H9 (cell line): ENCODE measurements around the gene KCNG2. TPM values are rescaled to one million over a fixed set of nuclear protein-coding genes. Genes with fewer than 3 reads are reported as not detected.

Source experiments
- DNase-seq: peaks from one replicate; pipeline ENCODE4 v3.0.0-alpha.2; 2017
- H2AFZ ChIP-seq: one replicate; pipeline ENCODE4 v1.6.1; 2013; ENCODE audit warnings: mild to moderate bottlenecking, low read length, control low read depth, moderate library complexity
- H2AK5ac ChIP-seq: 2 replicates; pipeline ENCODE4 v1.6.1; 2013; ENCODE audit warnings: low read length, control low read depth, mixed read lengths; ENCODE audit not compliant: insufficient read length
- H2BK120ac ChIP-seq: one replicate; pipeline ENCODE4 v1.6.1; 2013; ENCODE audit warnings: low read depth, mild to moderate bottlenecking, low read length, control low read depth, inconsistent platforms; ENCODE audit not compliant: poor library complexity, severe bottlenecking
- H2BK12ac ChIP-seq: 2 replicates; pipeline ENCODE4 v1.6.1; 2013; ENCODE audit warnings: low read length, control low read depth, mixed read lengths, low read depth; ENCODE audit not compliant: insufficient read length
- H2BK15ac ChIP-seq: 2 replicates; pipeline ENCODE4 v1.6.1; 2013; ENCODE audit warnings: low read depth, low read length, control low read depth
- H2BK20ac ChIP-seq: one replicate; pipeline ENCODE4 v1.6.1; 2013; ENCODE audit warnings: low read depth, mild to moderate bottlenecking, low read length, control low read depth, inconsistent platforms; ENCODE audit not compliant: poor library complexity, severe bottlenecking
- H2BK5ac ChIP-seq: 2 replicates; pipeline ENCODE4 v1.6.1; 2013; ENCODE audit warnings: low read length, control low read depth, mixed read lengths; ENCODE audit not compliant: insufficient read length
- H3K14ac ChIP-seq: 2 replicates; pipeline ENCODE4 v1.6.1; 2013; ENCODE audit warnings: low read length, control low read depth; ENCODE audit not compliant: insufficient read depth
- H3K18ac ChIP-seq: 2 replicates; pipeline ENCODE4 v1.6.1; 2013; ENCODE audit warnings: low read depth, mild to moderate bottlenecking, mixed read lengths, low read length, control low read depth; ENCODE audit not compliant: insufficient read length
- H3K23ac ChIP-seq: 2 replicates; pipeline ENCODE4 v1.6.1; 2013; ENCODE audit warnings: low read length, control low read depth, mixed read lengths, low read depth; ENCODE audit not compliant: insufficient read length
- H3K23me2 ChIP-seq: 2 replicates; pipeline ENCODE4 v1.6.1; 2013; ENCODE audit warnings: low read depth, mild to moderate bottlenecking, mixed read lengths, low read length, control low read depth; ENCODE audit not compliant: insufficient read length, poor library complexity, severe bottlenecking
- H3K27ac ChIP-seq: 2 replicates; pipeline ENCODE4 v1.5.1; 2013; ENCODE audit warnings: low read length, control low read depth, mixed read lengths, low read depth; ENCODE audit not compliant: insufficient read length
- H3K27me3 ChIP-seq: 2 replicates; pipeline ENCODE4 v1.6.1; 2013; ENCODE audit warnings: low read length, control low read depth, inconsistent platforms; ENCODE audit not compliant: insufficient read depth
- H3K4ac ChIP-seq: 2 replicates; pipeline ENCODE4 v1.6.1; 2013; ENCODE audit warnings: low read depth, mild to moderate bottlenecking, control low read depth, inconsistent platforms, low read length, moderate library complexity
- H3K4me1 ChIP-seq: 2 replicates; pipeline ENCODE4 v1.6.1; 2013; ENCODE audit warnings: low read length, control low read depth, inconsistent platforms; ENCODE audit not compliant: insufficient read depth
- H3K4me2 ChIP-seq: 2 replicates; pipeline ENCODE4 v1.6.1; 2013; ENCODE audit warnings: low read length, control low read depth, mixed read lengths; ENCODE audit not compliant: insufficient read length, insufficient read depth
- H3K56ac ChIP-seq: 2 replicates; pipeline ENCODE4 v1.6.1; 2013; ENCODE audit warnings: low read depth, mild to moderate bottlenecking, mixed read lengths, low read length, control low read depth; ENCODE audit not compliant: insufficient read length
- H3K79me1 ChIP-seq: 2 replicates; pipeline ENCODE4 v1.6.1; 2013; ENCODE audit warnings: low read depth, mild to moderate bottlenecking, moderate library complexity, low read length, control low read depth, inconsistent platforms; ENCODE audit not compliant: insufficient read depth, poor library complexity, severe bottlenecking
- H3K79me2 ChIP-seq: 2 replicates; pipeline ENCODE4 v1.6.1; 2013; ENCODE audit warnings: low read length, control low read depth, inconsistent platforms; ENCODE audit not compliant: insufficient read depth
- H3K9ac ChIP-seq: 2 replicates; pipeline ENCODE4 v1.6.1; 2013; ENCODE audit warnings: low read length, control low read depth, mixed read lengths; ENCODE audit not compliant: insufficient read length; ENCODE audit errors: extremely low read depth
- H3K9me3 ChIP-seq: one replicate; pipeline ENCODE4 v1.6.1; 2013; ENCODE audit warnings: low read depth, low read length, inconsistent platforms; ENCODE audit not compliant: control insufficient read depth
- H3T11ph ChIP-seq: one replicate; pipeline ENCODE4 v1.6.1; 2013; ENCODE audit warnings: mild to moderate bottlenecking, low read length, control low read depth, inconsistent platforms
- H4K20me1 ChIP-seq: one replicate; pipeline ENCODE4 v1.6.1; 2013; ENCODE audit not compliant: control insufficient read depth, insufficient read length, insufficient read depth
- H4K5ac ChIP-seq: 2 replicates; pipeline ENCODE4 v1.6.1; 2013; ENCODE audit warnings: low read depth, mild to moderate bottlenecking, mixed read lengths, low read length, control low read depth; ENCODE audit not compliant: insufficient read length
- H4K8ac ChIP-seq: replicated peaks from 2 replicates; pipeline ENCODE4 v1.6.1; 2013; ENCODE audit warnings: low read length, control low read depth, mixed read lengths, low read depth; ENCODE audit not compliant: insufficient read length
- H4K91ac ChIP-seq: 2 replicates; pipeline ENCODE4 v1.6.1; 2013; ENCODE audit warnings: low read depth, mild to moderate bottlenecking, moderate library complexity, mixed read lengths, low read length, control low read depth; ENCODE audit not compliant: insufficient read length
- H3K27ac Mint-ChIP-seq, 3 experiments: 2 replicates in 2 of 3; 3 replicates in 1 of 3; pipeline ENCODE4 v1.8.0; 2020 to 2021; ENCODE audit warnings: mixed read lengths in 3 of 3, mild to moderate bottlenecking in 1 of 3, moderate library complexity in 1 of 3
- H3K27me3 Mint-ChIP-seq: 2 replicates; pipeline ENCODE4 v1.8.0; 2021; ENCODE audit warnings: low read depth, mild to moderate bottlenecking, moderate library complexity, mixed read lengths
- H3K36me3 Mint-ChIP-seq, 3 experiments: 2 replicates in 2 of 3; 3 replicates in 1 of 3; pipeline ENCODE4 v1.8.0; 2020 to 2021; ENCODE audit warnings: low read depth in 3 of 3, mixed read lengths in 3 of 3; ENCODE audit not compliant: insufficient read depth in 1 of 3
- H3K4me1 Mint-ChIP-seq, 2 experiments: 2 replicates each; pipeline ENCODE4 v1.8.0; 2020; ENCODE audit warnings: mixed read lengths in 2 of 2
- H3K4me3 Mint-ChIP-seq, 2 experiments: 2 replicates in 1 of 2; 3 replicates in 1 of 2; pipeline ENCODE4 v1.8.0; 2020 to 2021; ENCODE audit warnings: mild to moderate bottlenecking in 2 of 2, mixed read lengths in 2 of 2, moderate library complexity in 1 of 2
- H3K9me3 Mint-ChIP-seq, 2 experiments: 2 replicates in 1 of 2; 3 replicates in 1 of 2; pipeline ENCODE4 v1.8.0; 2020; ENCODE audit warnings: mild to moderate bottlenecking in 2 of 2, mixed read lengths in 2 of 2, moderate library complexity in 1 of 2
- WGBS: extraction: QIAGEN DNeasy Blood & Tissue Kit; methylation state at CpG from one replicate; pipeline ENCODE4 v1.1.7; 2013; ENCODE audit warnings: missing lambda C conversion rate, low lambda C conversion rate, mixed read lengths; ENCODE audit not compliant: insufficient read length; ENCODE audit errors: extremely low coverage; 5-methylcytosine and 5-hydroxymethylcytosine counted together
- total RNA-seq: library from RNA; stranded (reverse); gene quantifications from 2 replicates; pipeline ENCODE4 v1.2.1, GENCODE V29; 2021
- TF ChIP-seq, protein P1 (sequence below): fragments of 200-600 bp; sonication (generic); conservative IDR thresholded peaks from 3 replicates; pipeline ENCODE4 v1.8.0; 2021; ENCODE audit warnings: antibody characterized with exemption, mild to moderate bottlenecking

The KCNG2 gene
- total RNA-seq, 1 experiment from 2014 or later = 0.15 TPM

DNA sequence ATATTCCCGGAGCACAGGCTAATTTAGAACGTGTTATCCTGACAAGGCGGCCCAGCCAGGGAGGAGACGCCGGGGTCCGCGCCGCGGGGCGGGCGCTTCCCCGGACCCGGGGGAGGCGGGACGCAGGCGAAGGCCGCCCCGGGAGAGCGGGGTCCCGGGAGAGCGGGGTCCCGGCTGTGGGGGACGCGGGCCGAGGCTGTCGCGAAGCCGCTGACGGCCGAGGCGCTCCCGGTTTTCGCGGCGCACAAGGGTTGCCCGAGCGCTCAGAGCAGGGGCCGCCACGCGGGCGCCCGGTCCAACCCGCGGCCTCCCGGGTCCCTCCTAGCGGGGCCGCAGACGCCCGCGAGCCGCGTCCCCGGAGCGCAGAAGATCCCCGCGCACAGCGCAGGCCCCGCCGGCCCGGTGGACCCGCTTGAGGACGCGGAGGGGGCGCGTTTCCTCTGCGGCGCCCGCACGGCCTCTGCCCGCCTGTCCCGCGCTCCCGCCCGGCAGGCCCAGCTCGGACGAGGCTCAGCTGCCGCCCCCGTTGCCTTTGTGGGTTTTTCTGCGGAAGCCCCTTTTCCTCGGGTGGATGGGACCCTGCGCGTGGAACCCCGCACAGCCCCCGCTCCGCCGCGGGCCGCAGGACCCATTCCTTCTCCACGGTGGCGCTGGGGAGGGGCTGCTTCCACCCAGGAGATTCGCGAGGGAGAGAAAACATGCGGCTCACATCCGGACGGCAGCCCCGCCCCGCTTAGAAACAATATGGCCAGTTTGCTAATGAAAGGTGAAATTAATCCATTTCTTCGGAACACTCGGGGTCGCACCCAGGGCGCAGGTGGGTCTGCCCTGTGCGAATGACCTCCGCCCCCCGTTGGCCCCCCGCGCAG lies 9.6 kb upstream of the KCNG2 start:
- Histone ChIP-seq H3K23me2 (no peaks in the 10 kb centered on the region), H3K4ac (no peak overlapping the region), H2BK120ac (no peak overlapping the region), H4K8ac (no peak overlapping the region), H3K4me1 (no peaks in the 10 kb centered on the region), H2BK20ac (no peak overlapping the region), H3K9ac (no peak overlapping the region), H4K5ac (no peak overlapping the region), H3K27me3 (peaks cover 19% of the 10 kb centered on the region; the same call in 1 of the 2 replicates), H3K23ac (no peak overlapping the region), H3K79me1 (no peaks in the 10 kb centered on the region), H3K27ac (no peak overlapping the region), H3K4me2 (peak overlapping the region; percentile 22), H3K56ac (no peak overlapping the region), H3K18ac (no peak overlapping the region), H3K14ac (no peak overlapping the region; the same call in 1 of the 2 replicates), H3K79me2 (no peaks in the 10 kb centered on the region), H2AFZ (no peak overlapping the region), H2AK5ac (no peak overlapping the region), H2BK15ac (no peak overlapping the region), H3T11ph (no peak overlapping the region), H3K9me3 (no peaks in the 10 kb centered on the region), H4K20me1 (peaks cover 2% of the 10 kb centered on the region), H2BK12ac (no peak overlapping the region), H4K91ac (no peak overlapping the region), H2BK5ac (no peak overlapping the region)
- TF ChIP-seq, protein P1, sequence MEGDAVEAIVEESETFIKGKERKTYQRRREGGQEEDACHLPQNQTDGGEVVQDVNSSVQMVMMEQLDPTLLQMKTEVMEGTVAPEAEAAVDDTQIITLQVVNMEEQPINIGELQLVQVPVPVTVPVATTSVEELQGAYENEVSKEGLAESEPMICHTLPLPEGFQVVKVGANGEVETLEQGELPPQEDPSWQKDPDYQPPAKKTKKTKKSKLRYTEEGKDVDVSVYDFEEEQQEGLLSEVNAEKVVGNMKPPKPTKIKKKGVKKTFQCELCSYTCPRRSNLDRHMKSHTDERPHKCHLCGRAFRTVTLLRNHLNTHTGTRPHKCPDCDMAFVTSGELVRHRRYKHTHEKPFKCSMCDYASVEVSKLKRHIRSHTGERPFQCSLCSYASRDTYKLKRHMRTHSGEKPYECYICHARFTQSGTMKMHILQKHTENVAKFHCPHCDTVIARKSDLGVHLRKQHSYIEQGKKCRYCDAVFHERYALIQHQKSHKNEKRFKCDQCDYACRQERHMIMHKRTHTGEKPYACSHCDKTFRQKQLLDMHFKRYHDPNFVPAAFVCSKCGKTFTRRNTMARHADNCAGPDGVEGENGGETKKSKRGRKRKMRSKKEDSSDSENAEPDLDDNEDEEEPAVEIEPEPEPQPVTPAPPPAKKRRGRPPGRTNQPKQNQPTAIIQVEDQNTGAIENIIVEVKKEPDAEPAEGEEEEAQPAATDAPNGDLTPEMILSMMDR = no peak
- H3K27ac Mint-ChIP-seq = no peak overlapping the region
- H3K9me3 Mint-ChIP-seq = peaks cover 2 to 5% of the 10 kb centered on the region in 2 experiments; a peak in 2 of 5 replicates
- H3K4me3 Mint-ChIP-seq = peak overlapping the region; percentile 36 to 75
- no peaks in the 10 kb centered on the region; a peak in 1 of 4 replicates for H3K4me1 Mint-ChIP-seq
- no peak for DNase-seq
- WGBS = no CpG with 5 or more reads among the region's 106 CpGs
- peaks cover 87% of the 10 kb centered on the region for H3K27me3 Mint-ChIP-seq
- no peaks in the 10 kb centered on the region for H3K36me3 Mint-ChIP-seq
